ENCODE measurements around the gene PHC1.

- TF ChIP-seq CTCF (IDR thresholded peaks at IDR 0.05) = no peak
- no peak for TF ChIP-seq POLR2A (IDR thresholded peaks at IDR 0.05)
Observed at GRCh38 chr12:8917751-8918150, 3.4 kb downstream of the PHC1 start.

Measured in heart left ventricle (tissue), 13 donors.